H1 (cell line): ENCODE results near the gene CMIP. TPM values are rescaled to one million over a fixed set of nuclear protein-coding genes. Genes with fewer than 3 reads are reported as not detected.

Source experiments
- CTCF ChIA-PET: fragments of 300-600 bp; sonication (Branson Sonifier 250); formaldehyde crosslinking; loops from one replicate; lab custom pipeline; 2021; ENCODE audit not compliant: partially characterized antibody; lab: Charles Lee
- POLR2A ChIA-PET: fragments of 300-600 bp; sonication (Branson Sonifier 250); formaldehyde crosslinking; loops from one replicate; lab custom pipeline; 2021; ENCODE audit warnings: inconsistent platforms; ENCODE audit not compliant: partially characterized antibody; lab: Charles Lee
- DNase-seq, 2 experiments: peaks; one replicate each; pipeline versions ENCODE4 v3.0.0 to v3.0.0-alpha.2; 2010 to 2022; ENCODE audit warnings: low spot score in 2 of 2, low read depth in 1 of 2, mixed read lengths in 1 of 2
- FAIRE-seq: peaks from 2 replicates; lab custom pipeline; 2011; peaks lifted over from hg19 to GRCh38; lab: Jason Lieb, UNC
- H2AFZ ChIP-seq: 2 replicates; pipeline ENCODE4 v1.8.1; 2012; ENCODE audit warnings: low read length, inconsistent platforms
- H2AK5ac ChIP-seq: 2 replicates; pipeline ENCODE4 v1.6.1; 2013; ENCODE audit warnings: low read depth, low read length
- H2BK120ac ChIP-seq: replicated peaks from 2 replicates; pipeline ENCODE3; 2013; ENCODE audit warnings: low read depth, low read length, inconsistent platforms
- H2BK12ac ChIP-seq: 2 replicates; pipeline ENCODE4 v1.6.1; 2013; ENCODE audit warnings: low read depth, low read length
- H2BK15ac ChIP-seq: 2 replicates; pipeline ENCODE4 v1.6.1; 2013; ENCODE audit warnings: low read length
- H2BK20ac ChIP-seq: 2 replicates; pipeline ENCODE4 v1.6.1; 2013; ENCODE audit warnings: low read length
- H2BK5ac ChIP-seq: 2 replicates; pipeline ENCODE4 v1.6.1; 2013; ENCODE audit warnings: low read depth, low read length
- H3K14ac ChIP-seq: 2 replicates; pipeline ENCODE4 v1.6.1; 2013; ENCODE audit warnings: inconsistent platforms; ENCODE audit not compliant: insufficient read length
- H3K18ac ChIP-seq: 2 replicates; pipeline ENCODE4 v1.6.1; 2013; ENCODE audit warnings: low read length; ENCODE audit errors: extremely low read depth
- H3K23ac ChIP-seq: 2 replicates; pipeline ENCODE4 v1.6.1; 2013; ENCODE audit warnings: inconsistent platforms; ENCODE audit not compliant: insufficient read length
- H3K23me2 ChIP-seq: 2 replicates; pipeline ENCODE4 v1.6.1; 2013; ENCODE audit warnings: low read depth, low read length
- H3K27ac ChIP-seq: 2 replicates; pipeline ENCODE4 v1.6.1; 2011; ENCODE audit warnings: low read depth, low read length, inconsistent platforms
- H3K27me3 ChIP-seq, 4 experiments: replicated peaks in 1 of 4; 1 replicate in 1 of 4; 2 replicates in 3 of 4; pipeline versions ENCODE4 v1.6.1 to v1.8.1; 2011 to 2013; ENCODE audit warnings: low read length in 3 of 4, mild to moderate bottlenecking in 3 of 4, inconsistent platforms in 2 of 4, mixed read lengths in 2 of 4, moderate library complexity in 1 of 4; ENCODE audit not compliant: control insufficient read depth in 3 of 4, insufficient read depth in 3 of 4; ENCODE audit errors: extremely low read depth in 1 of 4
- H3K36me3 ChIP-seq, 4 experiments: 2 replicates each; pipeline versions ENCODE4 v1.6.1 to v1.8.1; 2011 to 2013; ENCODE audit warnings: mild to moderate bottlenecking in 4 of 4, low read length in 3 of 4, moderate library complexity in 2 of 4, control low read depth in 1 of 4, inconsistent platforms in 1 of 4; ENCODE audit not compliant: insufficient read depth in 4 of 4, control insufficient read depth in 2 of 4
- H3K4ac ChIP-seq: replicated peaks from 2 replicates; pipeline ENCODE3; 2013; ENCODE audit warnings: low read length, low read depth, mixed read lengths, inconsistent platforms; ENCODE audit not compliant: insufficient read length
- H3K4me1 ChIP-seq, 4 experiments: replicated peaks in 1 of 4; 1 replicate in 1 of 4; 2 replicates in 3 of 4; pipeline versions ENCODE4 v1.6.1 to v1.8.1; 2011 to 2013; ENCODE audit warnings: low read length in 3 of 4, inconsistent platforms in 2 of 4, mixed read lengths in 1 of 4; ENCODE audit not compliant: insufficient read depth in 4 of 4, control insufficient read depth in 3 of 4
- H3K4me2 ChIP-seq, 2 experiments: 2 replicates each; pipeline versions ENCODE4 v1.6.1 to v1.8.1; 2011 to 2013; ENCODE audit warnings: low read depth in 2 of 2, low read length in 2 of 2, control low read depth in 1 of 2, inconsistent platforms in 1 of 2, mild to moderate bottlenecking in 1 of 2; ENCODE audit not compliant: insufficient read depth in 1 of 2
- H3K4me3 ChIP-seq, 4 experiments: fragments of 200-600, 300-600 bp in 1 of 4; sonication (generic), shearing (Covaris generic), sonication (Bioruptor Twin) in 1 of 4; 2 replicates each; pipeline versions ENCODE4 v1.5.1 to v1.8.1; 2011 to 2016; ENCODE audit warnings: low read length in 4 of 4, low read depth in 3 of 4, control low read depth in 2 of 4, inconsistent platforms in 2 of 4, mild to moderate bottlenecking in 2 of 4, mixed read lengths in 1 of 4, moderate library complexity in 1 of 4; ENCODE audit not compliant: insufficient read depth in 2 of 4; ENCODE audit errors: extremely low read depth in 1 of 4
- H3K56ac ChIP-seq: replicated peaks from 2 replicates; pipeline ENCODE3; 2013; ENCODE audit warnings: low read depth, mild to moderate bottlenecking, mixed read lengths, low read length, inconsistent platforms; ENCODE audit not compliant: insufficient read length
- H3K79me1 ChIP-seq: 2 replicates; pipeline ENCODE4 v1.6.1; 2013; ENCODE audit warnings: low read depth, low read length, control low read depth
- H3K79me2 ChIP-seq, 2 experiments: 2 replicates each; pipeline versions ENCODE4 v1.6.1 to v1.8.1; 2012 to 2013; ENCODE audit warnings: low read length in 2 of 2, mild to moderate bottlenecking in 2 of 2, inconsistent platforms in 1 of 2; ENCODE audit not compliant: insufficient read depth in 2 of 2, control insufficient read depth in 1 of 2
- H3K9ac ChIP-seq, 4 experiments: replicated peaks in 1 of 4; 1 replicate in 1 of 4; 2 replicates in 3 of 4; pipeline versions ENCODE4 v1.6.1 to v1.8.1; 2011 to 2013; ENCODE audit warnings: low read depth in 3 of 4, low read length in 3 of 4, control low read depth in 2 of 4, mild to moderate bottlenecking in 2 of 4, moderate library complexity in 2 of 4, inconsistent platforms in 1 of 4; ENCODE audit errors: extremely low read depth in 1 of 4
- H3K9me3 ChIP-seq, 2 experiments: 2 replicates each; pipeline versions ENCODE4 v1.6.1 to v1.8.1; 2012 to 2013; ENCODE audit warnings: mild to moderate bottlenecking in 2 of 2, moderate library complexity in 2 of 2, control low read depth in 1 of 2, inconsistent platforms in 1 of 2, low read depth in 1 of 2, low read length in 1 of 2, mixed read lengths in 1 of 2; ENCODE audit not compliant: insufficient read depth in 2 of 2
- H4K20me1 ChIP-seq, 2 experiments: replicated peaks in 1 of 2; 2 replicates each; pipeline versions ENCODE3 to v1.8.1; 2011 to 2013; ENCODE audit warnings: inconsistent platforms in 2 of 2, low read length in 2 of 2, mild to moderate bottlenecking in 1 of 2; ENCODE audit not compliant: insufficient read depth in 2 of 2, control insufficient read depth in 1 of 2
- H4K5ac ChIP-seq: 2 replicates; pipeline ENCODE4 v1.6.1; 2013; ENCODE audit warnings: low read length, low read depth, mixed read lengths, inconsistent platforms; ENCODE audit not compliant: insufficient read length
- H4K8ac ChIP-seq: 2 replicates; pipeline ENCODE4 v1.8.0; 2013; ENCODE audit warnings: mild to moderate bottlenecking, moderate library complexity, low read length, inconsistent platforms; ENCODE audit not compliant: insufficient read depth; ENCODE audit errors: extremely low read depth
- H4K91ac ChIP-seq: replicated peaks from 2 replicates; pipeline ENCODE3; 2013; ENCODE audit warnings: low read length, mixed read lengths, inconsistent platforms; ENCODE audit not compliant: insufficient read length
- SP1 ChIP-seq: IDR thresholded peaks from 2 replicates; pipeline ENCODE4 v1.6.1; 2011; ENCODE audit warnings: low read depth, low read length
- USF2 ChIP-seq: IDR thresholded peaks from 2 replicates; pipeline ENCODE4 v1.6.1; 2011; ENCODE audit warnings: low read length, improper control_type of control experiment
- whole genome bisulfite sequencing, 2 experiments: shearing (Covaris generic) in 1 of 2; methylation state at CpG; one replicate each; pipeline versions ENCODE4 v1.1.6 to v1.1.7; 2013 to 2015; ENCODE audit warnings: low lambda C conversion rate in 2 of 2, mixed read lengths in 2 of 2, inconsistent platforms in 1 of 2, low coverage in 1 of 2, missing lambda C conversion rate in 1 of 2; ENCODE audit not compliant: insufficient replicate concordance in 2 of 2, insufficient coverage in 1 of 2, insufficient read length in 1 of 2; ENCODE audit errors: extremely low coverage in 1 of 2, missing lambda C conversion rate in 1 of 2; 5-methylcytosine and 5-hydroxymethylcytosine counted together
- polyA plus RNA-seq, 7 experiments: library from polyadenylated mRNA; depleted of rRNA in 3 of 7; stranded (reverse) in 5 of 7; unstranded in 2 of 7; fragments of >200 nt in 5 of 7; fragments of 200-250 nt in 2 of 7; gene quantifications; 1 replicate in 5 of 7; 2 replicates in 1 of 7; 4 replicates in 1 of 7; pipeline versions ENCODE4 v1.2.1 to v1.2.3, GENCODE V29; 2011 to 2013; ENCODE audit warnings: missing spikeins in 2 of 7, mixed read lengths in 2 of 7
- total RNA-seq: library from RNA; stranded (reverse); fragmentation: NEBNext Ultra II Directional; extraction: Animal tissue kit (Norgen Biotek cat#: 25700); gene quantifications from 2 replicates; pipeline ENCODE4 v1.2.1, GENCODE V29; 2021

Gene CMIP
- total and polyA plus RNA-seq, 2 of the 8 experiments (the other 6 are each of a cell fraction or from before 2014, with no cell fraction given): 7.9 to 53.2 TPM

GRCh38 chr16:81657781-81658180 is 213.2 kb downstream of the CMIP start:
- Histone ChIP-seq H2AFZ (no peak overlapping the region), H3K4ac (no peak overlapping the region), H2BK12ac (no peak overlapping the region), H3K9me3 (no peaks in the 10 kb centered on the region), H4K20me1 (no peaks in the 10 kb centered on the region), H2BK5ac (no peak overlapping the region), H3K27me3 (no peaks in the 10 kb centered on the region), H3K9ac (no peak overlapping the region), H3K18ac (no peak overlapping the region), H3K79me2 (no peaks in the 10 kb centered on the region), H3K23me2 (no peaks in the 10 kb centered on the region), H2BK15ac (no peak overlapping the region), H3K4me2 (no peak overlapping the region), H4K91ac (no peak overlapping the region), H3K4me1 (peaks cover 0 to 16% (median 5%) of the 10 kb centered on the region in 4 experiments; a peak in 5 of 7 replicates), H4K8ac (no peak overlapping the region), H2BK20ac (no peak overlapping the region), H4K5ac (no peak overlapping the region)
- no peak for DNase-seq
- no peak for FAIRE-seq
- CTCF ChIA-PET: interaction anchor here (1.1 to 1.7 kb wide), 3 partner anchors 33 to 74 kb away, joined by 3 to 4 read pairs (median 3); no protein-coding TSS in a partner anchor
- POLR2A ChIA-PET: interaction anchor here (1.4 kb wide), 1 partner anchor 10 kb away, joined by 4 read pairs; no protein-coding TSS in a partner anchor
- no peak for TF ChIP-seq USF2
- no peak for TF ChIP-seq SP1
- TF ChIP-seq, all 59 proteins: peak for 0
- no peak overlapping the region for H2BK120ac ChIP-seq
- no peaks in the 10 kb centered on the region; the same call in 1 of the 2 replicates for H3K79me1 ChIP-seq
- peaks cover 0 to 10% (median 0%) of the 10 kb centered on the region in 4 experiments; a peak in 3 of 8 replicates for H3K36me3 ChIP-seq
- 90% methylated on average over 13 of the region's 13 CpGs; no CpG with 5 or more reads in 1 of the 2 experiments for WGBS, 2 experiments
- H3K23ac ChIP-seq: no peak overlapping the region
- no peak overlapping the region for H3K14ac ChIP-seq
- H3K4me3 ChIP-seq: no peak overlapping the region
- H3K56ac ChIP-seq: no peak overlapping the region
- no peak overlapping the region for H2AK5ac ChIP-seq
- no peak overlapping the region for H3K27ac ChIP-seq
